Nephron progenitor cell (in vitro differentiated cells): ENCODE results near the gene TMEM154.

Experiments used
- DNase-seq: peaks from one replicate; pipeline ENCODE4 v3.0.0; 2021
- H3K27ac Mint-ChIP-seq: 2 replicates; pipeline ENCODE4 v1.8.0; 2021; ENCODE audit warnings: mild to moderate bottlenecking, moderate library complexity, mixed read lengths
- H3K27me3 Mint-ChIP-seq: 2 replicates; pipeline ENCODE4 v1.8.0; 2021; ENCODE audit warnings: mild to moderate bottlenecking, low read depth, mixed read lengths; ENCODE audit not compliant: poor library complexity
- H3K36me3 Mint-ChIP-seq: 2 replicates; pipeline ENCODE4 v1.8.0; 2021; ENCODE audit warnings: low read depth, mixed read lengths
- H3K4me1 Mint-ChIP-seq: 2 replicates; pipeline ENCODE4 v1.8.0; 2021; ENCODE audit warnings: mixed read lengths
- H3K4me3 Mint-ChIP-seq: 2 replicates; pipeline ENCODE4 v1.8.0; 2021; ENCODE audit warnings: mild to moderate bottlenecking, moderate library complexity, mixed read lengths
- H3K9me3 Mint-ChIP-seq: 2 replicates; pipeline ENCODE4 v1.8.0; 2021; ENCODE audit warnings: mild to moderate bottlenecking, moderate library complexity, mixed read lengths
- TF ChIP-seq, protein P1 (sequence below): fragments of 200-600 bp; sonication (generic); IDR thresholded peaks from 2 replicates; pipeline ENCODE4 v1.5.0; 2021; ENCODE audit warnings: antibody characterized with exemption

Gene TMEM154

DNA sequence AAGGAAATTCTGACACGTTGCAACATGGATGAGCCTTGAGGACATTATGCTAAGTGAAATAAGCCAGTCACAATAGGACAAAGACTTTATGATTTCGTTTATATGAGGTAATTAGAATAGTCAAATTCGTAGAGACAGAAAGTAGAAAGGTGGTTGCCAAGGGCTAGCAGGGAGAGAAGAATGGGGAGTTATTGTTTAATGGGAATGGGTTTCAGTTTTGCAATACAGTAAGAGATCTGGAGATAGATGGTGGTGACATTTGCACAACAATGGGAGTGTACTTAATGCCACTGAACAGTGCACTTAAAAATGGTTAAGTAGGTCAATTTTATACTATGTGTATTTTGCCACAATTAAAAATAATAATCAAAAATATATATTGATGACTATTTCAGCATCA is 43.4 kb upstream of the TMEM154 start:
- no peak for DNase-seq
- Mint-ChIP-seq H3K36me3 (no peaks in the 10 kb centered on the region), H3K27ac (no peak overlapping the region), H3K27me3 (peaks cover 8% of the 10 kb centered on the region), H3K4me1 (peaks cover 15% of the 10 kb centered on the region), H3K9me3 (peaks cover 4% of the 10 kb centered on the region), H3K4me3 (no peak overlapping the region)
- TF ChIP-seq, protein P1, sequence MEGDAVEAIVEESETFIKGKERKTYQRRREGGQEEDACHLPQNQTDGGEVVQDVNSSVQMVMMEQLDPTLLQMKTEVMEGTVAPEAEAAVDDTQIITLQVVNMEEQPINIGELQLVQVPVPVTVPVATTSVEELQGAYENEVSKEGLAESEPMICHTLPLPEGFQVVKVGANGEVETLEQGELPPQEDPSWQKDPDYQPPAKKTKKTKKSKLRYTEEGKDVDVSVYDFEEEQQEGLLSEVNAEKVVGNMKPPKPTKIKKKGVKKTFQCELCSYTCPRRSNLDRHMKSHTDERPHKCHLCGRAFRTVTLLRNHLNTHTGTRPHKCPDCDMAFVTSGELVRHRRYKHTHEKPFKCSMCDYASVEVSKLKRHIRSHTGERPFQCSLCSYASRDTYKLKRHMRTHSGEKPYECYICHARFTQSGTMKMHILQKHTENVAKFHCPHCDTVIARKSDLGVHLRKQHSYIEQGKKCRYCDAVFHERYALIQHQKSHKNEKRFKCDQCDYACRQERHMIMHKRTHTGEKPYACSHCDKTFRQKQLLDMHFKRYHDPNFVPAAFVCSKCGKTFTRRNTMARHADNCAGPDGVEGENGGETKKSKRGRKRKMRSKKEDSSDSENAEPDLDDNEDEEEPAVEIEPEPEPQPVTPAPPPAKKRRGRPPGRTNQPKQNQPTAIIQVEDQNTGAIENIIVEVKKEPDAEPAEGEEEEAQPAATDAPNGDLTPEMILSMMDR: no peak

DNA sequence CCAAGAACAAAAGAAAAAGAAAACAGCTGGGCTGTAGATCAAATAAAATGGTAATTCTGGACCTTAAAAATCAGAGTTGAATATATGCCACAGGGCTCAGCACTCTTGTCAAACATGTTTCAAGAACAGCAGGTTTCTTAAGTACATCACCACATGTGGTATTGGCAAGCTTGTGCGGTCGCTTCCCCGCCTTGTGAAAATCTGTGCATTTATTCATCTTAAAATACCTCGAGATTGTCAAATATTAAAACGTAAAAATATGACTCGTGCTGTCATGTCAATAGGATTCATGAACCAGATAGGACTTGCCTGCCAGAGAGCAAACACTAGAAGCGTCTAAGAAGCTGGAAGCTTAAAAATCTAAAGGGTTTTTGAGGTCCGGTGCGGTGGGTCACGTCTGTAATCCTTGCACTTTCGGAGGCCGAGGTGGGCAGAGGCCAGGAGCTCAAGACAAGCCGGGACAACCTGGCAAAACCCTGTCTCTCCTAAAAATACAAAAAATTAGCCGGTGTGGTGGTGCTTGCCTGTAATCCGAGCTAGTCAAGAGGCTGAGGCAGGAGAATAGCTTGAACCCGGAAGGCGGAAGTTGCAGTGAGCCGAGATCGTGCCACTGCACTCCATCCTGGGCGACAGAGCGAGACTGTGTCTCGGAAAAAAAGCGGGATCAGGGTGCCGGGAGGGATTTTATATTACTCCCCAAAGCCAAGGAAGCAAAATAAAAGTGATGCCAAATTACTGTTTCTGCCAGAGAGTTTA is 40.2 kb upstream of the TMEM154 start:
- H3K4me1 Mint-ChIP-seq: peaks cover 15% of the 10 kb centered on the region
- H3K27ac Mint-ChIP-seq: peak overlapping the region; percentile 36
- no peak for DNase-seq
- peaks cover 15% of the 10 kb centered on the region for H3K9me3 Mint-ChIP-seq
- H3K36me3 Mint-ChIP-seq: peaks cover 5% of the 10 kb centered on the region
- TF ChIP-seq, protein P1: no peak
- no peak overlapping the region for H3K4me3 Mint-ChIP-seq
- H3K27me3 Mint-ChIP-seq: peaks cover 7% of the 10 kb centered on the region

DNA sequence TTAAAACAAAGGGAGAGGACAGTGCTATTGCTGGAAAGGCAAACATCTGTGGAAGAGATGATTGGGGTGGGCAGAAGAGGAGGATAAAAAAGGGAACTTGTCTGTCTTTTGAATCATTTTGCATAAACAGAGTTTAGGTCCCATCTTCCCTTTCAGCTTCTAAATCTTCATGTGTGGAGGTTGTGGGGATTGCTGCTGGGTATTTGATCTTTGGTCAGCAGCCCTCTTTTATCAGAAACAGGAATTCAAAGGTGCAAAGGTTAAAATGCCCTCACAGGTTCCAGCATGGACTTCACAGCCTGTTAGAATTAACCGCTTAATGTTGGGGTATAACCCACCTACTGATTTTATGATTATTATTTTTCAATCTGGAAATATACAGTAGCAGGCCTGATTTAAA is 39.5 kb upstream of the TMEM154 start:
- Mint-ChIP-seq H3K36me3 (peaks cover 5% of the 10 kb centered on the region), H3K4me3 (no peak overlapping the region), H3K27me3 (peaks cover 5% of the 10 kb centered on the region), H3K27ac (peak overlapping the region; percentile 72), H3K9me3 (peaks cover 19% of the 10 kb centered on the region), H3K4me1 (peaks cover 15% of the 10 kb centered on the region)
- DNase-seq: no peak
- TF ChIP-seq, protein P1: no peak

DNA sequence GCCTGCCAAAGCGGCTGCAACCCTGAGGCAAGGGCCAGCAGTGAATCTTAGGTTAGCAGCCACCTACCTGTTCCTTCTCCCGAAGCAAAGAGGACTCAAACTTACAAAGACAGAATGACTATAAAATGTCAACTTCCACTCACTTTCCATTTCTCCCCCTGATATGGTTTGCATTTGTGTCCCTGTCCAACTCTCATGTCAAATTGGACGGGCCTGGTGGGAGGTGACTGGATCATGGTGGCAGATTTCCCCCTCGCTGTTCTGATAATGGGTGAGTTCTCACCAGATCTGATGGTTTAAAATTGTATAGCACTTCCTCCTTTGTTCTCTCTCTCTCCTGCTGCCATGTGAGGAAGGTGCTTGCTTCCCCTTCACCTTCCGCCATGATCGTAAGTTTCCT is 35.3 kb upstream of the TMEM154 start:
- Mint-ChIP-seq H3K36me3 (peaks cover 5% of the 10 kb centered on the region), H3K4me3 (no peak overlapping the region), H3K4me1 (peaks cover 14% of the 10 kb centered on the region), H3K27me3 (peaks cover 3% of the 10 kb centered on the region), H3K27ac (no peak overlapping the region), H3K9me3 (peaks cover 20% of the 10 kb centered on the region)
- TF ChIP-seq, protein P1: no peak
- DNase-seq: no peak

DNA sequence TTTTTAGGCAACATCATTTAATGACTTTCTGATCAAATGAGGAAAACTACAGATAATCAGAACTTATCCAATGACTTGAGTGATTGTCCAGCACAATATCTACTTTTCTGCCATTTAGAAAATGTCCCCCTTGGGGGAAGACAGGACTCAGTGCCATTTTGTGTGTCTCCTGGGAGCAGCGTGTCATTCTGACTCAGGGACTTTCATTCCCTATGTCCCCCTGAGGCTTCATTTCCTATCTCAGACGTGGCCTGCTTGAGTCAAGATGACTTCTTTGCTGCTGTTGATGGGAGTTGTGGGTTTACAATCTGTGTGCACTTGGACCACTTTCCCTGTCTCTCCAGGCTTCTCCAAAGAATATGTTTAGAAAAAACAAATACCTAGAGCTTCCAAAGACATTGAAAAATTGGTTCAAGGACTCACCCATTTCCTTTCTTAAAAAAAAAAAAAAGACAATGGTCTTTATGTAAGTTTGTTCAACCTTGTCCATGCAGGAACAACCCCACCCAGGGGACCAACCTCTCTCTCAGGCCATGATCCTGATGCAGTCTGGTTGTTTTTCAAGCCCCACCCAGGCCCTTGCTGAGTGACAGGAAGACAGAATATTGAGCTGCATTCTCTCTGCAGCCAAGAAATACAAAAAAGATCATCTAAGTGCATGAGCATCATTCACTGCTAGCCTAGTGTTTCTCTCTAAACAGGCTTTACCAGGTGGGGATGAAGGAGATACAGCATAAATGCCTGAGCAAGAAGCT is 34.3 kb upstream of the TMEM154 start:
- H3K4me3 Mint-ChIP-seq: no peak overlapping the region
- peaks cover 5% of the 10 kb centered on the region for H3K36me3 Mint-ChIP-seq
- H3K9me3 Mint-ChIP-seq: peaks cover 20% of the 10 kb centered on the region
- no peak for DNase-seq
- H3K27me3 Mint-ChIP-seq: no peaks in the 10 kb centered on the region
- H3K4me1 Mint-ChIP-seq: peaks cover 12% of the 10 kb centered on the region
- TF ChIP-seq, protein P1: no peak
- no peak overlapping the region for H3K27ac Mint-ChIP-seq
